Ishikawa (cell line): ENCODE results near the gene GRID1.

Source experiments
- CEBPB ChIP-seq: IDR thresholded peaks from 2 replicates; pipeline ENCODE4 v1.6.1; 2012
- CREB1 ChIP-seq: IDR thresholded peaks from 2 replicates; pipeline ENCODE4 v1.6.1; 2012; ENCODE audit warnings: low read depth
- EGR1 ChIP-seq: IDR thresholded peaks from 2 replicates; pipeline ENCODE4 v1.6.1; 2012
- EP300 ChIP-seq: IDR thresholded peaks from 2 replicates; pipeline ENCODE4 v1.6.1; 2012; ENCODE audit warnings: borderline replicate concordance
- FOXM1 ChIP-seq: IDR thresholded peaks from 2 replicates; pipeline ENCODE4 v1.6.1; 2012; ENCODE audit warnings: low read depth, borderline replicate concordance
- MAX ChIP-seq: IDR thresholded peaks from 2 replicates; pipeline ENCODE4 v1.6.1; 2012
- NFIC ChIP-seq: IDR thresholded peaks from 2 replicates; pipeline ENCODE4 v1.6.1; 2012
- RAD21 ChIP-seq: IDR thresholded peaks from 2 replicates; pipeline ENCODE4 v1.6.1; 2012; ENCODE audit warnings: low read depth
- REST ChIP-seq: IDR thresholded peaks from 2 replicates; pipeline ENCODE4 v1.6.1; 2012; ENCODE audit warnings: low read depth, mild to moderate bottlenecking
- TAF1 ChIP-seq: IDR thresholded peaks from 2 replicates; pipeline ENCODE4 v1.6.1; 2012; ENCODE audit warnings: low read depth, mild to moderate bottlenecking
- TCF12 ChIP-seq: IDR thresholded peaks from 2 replicates; pipeline ENCODE4 v1.6.1; 2012; ENCODE audit warnings: low read depth
- TEAD4 ChIP-seq: IDR thresholded peaks from 2 replicates; pipeline ENCODE4 v1.6.1; 2012
- USF1 ChIP-seq: IDR thresholded peaks from 2 replicates; pipeline ENCODE4 v1.6.1; 2012
- YY1 ChIP-seq: IDR thresholded peaks from 2 replicates; pipeline ENCODE4 v1.6.1; 2012; ENCODE audit warnings: low read depth
- ZBTB7A ChIP-seq: IDR thresholded peaks from 2 replicates; pipeline ENCODE4 v1.6.1; 2012; ENCODE audit warnings: low read depth

Gene GRID1

GRCh38 chr10:86233131-86233530, 133.5 kb downstream of the GRID1 start:
- no peak for TF ChIP-seq CREB1
- TF ChIP-seq EGR1 = no peak
- TF ChIP-seq TCF12 = no peak
- no peak for TF ChIP-seq CEBPB

DNA sequence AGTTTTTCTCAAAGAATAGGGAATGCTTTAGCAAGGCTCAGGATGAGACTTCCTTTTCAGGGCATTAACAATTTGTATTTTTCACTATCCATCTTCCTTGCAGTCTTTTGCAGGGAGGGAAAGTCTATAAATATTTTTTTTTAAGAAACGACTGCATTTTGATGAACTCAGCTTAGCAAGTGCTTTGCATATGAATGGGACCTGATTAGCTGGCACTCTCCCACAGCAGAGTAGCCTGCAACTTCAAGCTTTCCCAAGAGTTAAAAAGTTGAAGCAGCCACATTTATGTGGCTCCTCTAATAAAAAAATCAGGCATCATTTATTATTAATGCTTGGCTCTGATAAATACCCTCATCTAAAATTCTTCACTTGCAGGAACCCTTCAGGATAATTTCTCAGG, 134.0 kb downstream of the GRID1 start:
- no peak for TF ChIP-seq MAX
- TF ChIP-seq USF1 = no peak
- no peak for TF ChIP-seq NFIC
- no peak for TF ChIP-seq REST

- no peak for TF ChIP-seq CEBPB
- TF ChIP-seq CREB1 = no peak
- no peak for TF ChIP-seq TAF1
- TF ChIP-seq RAD21 = no peak
Observed at GRCh38 chr10:86231796-86232560, 134.6 kb downstream of the GRID1 start.

DNA sequence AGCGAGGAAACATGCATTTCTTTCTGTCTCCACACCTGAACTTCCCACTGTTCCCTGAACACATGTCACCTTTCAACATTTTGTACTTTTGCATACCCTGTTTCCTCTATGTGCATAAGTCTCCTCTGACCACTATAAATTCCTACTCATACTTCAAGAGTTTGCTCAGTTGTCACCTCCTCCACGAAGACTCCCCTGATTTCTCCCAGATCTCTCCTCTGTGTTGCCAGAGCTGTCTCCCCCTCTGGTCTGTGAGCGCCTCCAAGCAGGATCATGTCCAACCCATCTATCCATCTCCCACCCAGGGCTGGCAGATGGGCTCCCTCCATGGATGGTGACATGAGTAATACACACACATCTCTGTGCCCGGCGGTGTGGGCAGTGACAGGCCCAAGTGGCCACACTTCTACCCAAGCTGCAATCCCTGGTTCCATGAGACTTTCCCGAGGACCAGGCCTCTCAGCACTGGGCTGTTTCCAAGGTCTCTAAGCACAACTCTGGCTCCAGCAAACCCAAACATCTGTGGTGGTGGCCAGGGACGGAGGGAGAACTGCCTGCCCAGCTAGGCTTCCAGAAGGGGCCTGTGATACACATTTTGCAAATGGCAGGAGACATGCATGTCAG, 135.9 kb downstream of the GRID1 start:
- TF ChIP-seq ZBTB7A (no peak), TCF12 (no peak), YY1 (no peak), TAF1 (no peak), NFIC (no peak), REST (no peak), USF1 (no peak), RAD21 (no peak), EGR1 (no peak), TEAD4 (no peak), EP300 (no peak), FOXM1 (no peak), CREB1 (no peak), MAX (no peak), CEBPB (no peak)

DNA sequence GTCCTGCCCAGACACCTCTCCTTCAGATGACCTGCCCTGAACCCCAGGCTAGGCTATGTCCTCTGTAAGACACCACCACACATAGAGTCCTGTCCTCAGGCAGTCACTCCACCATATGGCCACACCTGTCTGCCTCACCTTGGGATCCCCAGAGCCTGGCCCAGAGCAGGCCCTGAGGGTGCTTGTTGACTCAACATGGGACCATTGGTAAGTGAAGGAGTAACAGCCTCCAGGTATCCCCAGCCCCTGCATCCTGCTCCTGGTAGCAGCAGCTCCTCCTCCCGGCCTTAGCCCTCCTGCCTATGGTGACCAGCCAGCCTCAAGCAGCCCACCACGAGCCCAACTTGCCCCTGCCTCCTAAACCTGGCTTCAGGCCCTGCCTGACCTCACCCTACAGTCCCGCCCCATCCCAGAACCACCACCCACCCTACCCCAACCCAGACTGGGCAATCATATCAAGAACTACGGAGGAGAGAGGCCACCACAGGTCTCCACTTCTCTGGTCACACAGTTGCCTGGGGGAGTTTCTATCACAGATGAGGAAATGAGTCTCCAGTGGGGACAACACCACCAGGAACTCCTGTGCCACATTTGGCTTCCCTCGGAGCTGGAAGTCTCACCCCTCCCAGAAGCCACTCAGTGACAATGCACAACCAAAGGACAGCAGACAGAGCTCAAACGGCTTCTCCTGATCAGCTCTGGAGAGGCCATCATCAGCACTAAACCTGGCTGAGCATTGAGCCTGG, 136.6 kb downstream of the GRID1 start:
- TF ChIP-seq TAF1 (no peak), FOXM1 (no peak), CREB1 (no peak), TCF12 (no peak), EGR1 (no peak), REST (no peak), TEAD4 (no peak), USF1 (no peak)
